ENCODE results near the gene GFAP.

GFAP gene

GRCh38 chr17:44867841-44868240 is 47.5 kb downstream of the GFAP start:
- no peak for DNase-seq (ENCODE audit: extremely low read depth in 1 of 2, low read depth in 1 of 2)

- no peak for DNase-seq (ENCODE audit: extremely low read depth in 1 of 2, low read depth in 1 of 2)
Observed at GRCh38 chr17:44865931-44866330, 49.4 kb downstream of the GFAP start.

GRCh38 chr17:44865231-44865660 is 50.1 kb downstream of the GFAP start:
- DNase-seq (ENCODE audit: extremely low read depth in 1 of 2, low read depth in 1 of 2): peak in 1 of 2 donors; percentile 34

GRCh38 chr17:44864831-44865230 is 50.5 kb downstream of the GFAP start:
- no peak for DNase-seq (ENCODE audit: extremely low read depth in 1 of 2, low read depth in 1 of 2)

GRCh38 chr17:44863061-44863918 is 52.0 kb downstream of the GFAP start:
- DNase-seq (ENCODE audit: extremely low read depth in 1 of 2, low read depth in 1 of 2): no peak

GRCh38 chr17:44862278-44862914 is 52.9 kb downstream of the GFAP start:
- DNase-seq (ENCODE audit: extremely low read depth in 1 of 2, low read depth in 1 of 2): no peak

GRCh38 chr17:44859701-44860100 is 55.6 kb downstream of the GFAP start:
- no peak for DNase-seq (ENCODE audit: extremely low read depth in 1 of 2, low read depth in 1 of 2)

GRCh38 chr17:44854192-44854591 is 61.1 kb downstream of the GFAP start:
- DNase-seq (ENCODE audit: extremely low read depth in 1 of 2, low read depth in 1 of 2): no peak
